Lower leg skin (tissue), 3 donors: ENCODE data around the gene BSG.

ENCODE experiments used
- CTCF ChIP-seq, 3 donors: fragments of 450-650 bp; IDR thresholded peaks; one replicate each; pipeline ENCODE4 v1.5.1; 2016; ENCODE audit warnings: antibody characterized with exemption in 3 of 3, mild to moderate bottlenecking in 3 of 3, moderate library complexity in 2 of 3
- POLR2A ChIP-seq, 2 donors: fragments of 450-650 bp; IDR thresholded peaks; one replicate each; pipeline ENCODE4 v1.6.1; 2016 to 2017; ENCODE audit warnings: antibody characterized with exemption in 2 of 2, mild to moderate bottlenecking in 1 of 2, moderate library complexity in 1 of 2

- no peak for TF ChIP-seq CTCF (IDR thresholded peaks at IDR 0.05)
- no peak for TF ChIP-seq POLR2A (IDR thresholded peaks at IDR 0.05)
Observed at GRCh38 chr19:623974-624373, 51.6 kb downstream of the BSG start.
